ENCODE measurements around the gene TMEM233. TPM values are rescaled to one million over a fixed set of nuclear protein-coding genes. Genes with fewer than 3 reads are reported as not detected.

TMEM233 gene
- polyA plus RNA-seq, 1 of the 3 experiments (the other 2 are of a cell fraction): 2.6 TPM

- TF ChIP-seq IRF3 (IDR thresholded peaks at IDR 0.05; ENCODE audit: low read depth, low read length): no peak
- no peak for TF ChIP-seq JUND (IDR thresholded peaks at IDR 0.05)
- TF ChIP-seq EZH2phosphoT487 (IDR thresholded peaks at IDR 0.05; ENCODE audit: borderline replicate concordance, low read depth): no peak
- TF ChIP-seq RFX5 (IDR thresholded peaks at IDR 0.05; ENCODE audit: low read length): no peak
- TF ChIP-seq RAD21 (IDR thresholded peaks at IDR 0.05; ENCODE audit: low read length): no peak
Observed at GRCh38 chr12:119644930-119645329, 51.4 kb downstream of the TMEM233 start (continued).

DNA sequence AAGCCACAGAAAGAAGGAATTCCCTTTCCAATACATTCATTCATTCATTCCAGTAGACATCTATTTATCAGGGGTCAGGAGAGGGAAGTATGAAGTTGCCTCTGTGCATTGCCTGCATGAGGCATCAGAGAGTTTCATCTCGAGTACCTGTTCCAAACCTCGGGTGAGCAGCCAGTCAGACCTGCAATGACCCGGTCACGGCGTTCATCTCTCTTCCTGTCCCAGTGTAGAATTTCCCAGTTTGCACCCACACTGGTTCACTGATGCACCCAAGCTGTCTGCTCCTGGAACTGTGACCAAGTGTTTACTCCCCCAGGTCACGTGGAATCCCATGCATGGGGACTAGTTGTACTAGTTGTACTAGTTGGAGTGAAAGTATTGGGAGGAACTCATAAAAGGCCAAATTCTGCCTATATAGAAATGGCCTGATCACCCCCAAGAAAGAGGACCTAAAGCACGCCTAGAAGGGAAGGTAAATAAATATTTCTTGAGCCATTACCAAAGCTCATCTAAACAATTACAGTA lies 52.0 kb downstream of the TMEM233 start:
- H3F3A ChIP-seq (replicated peaks; ENCODE audit: insufficient read depth): no peaks in the 10 kb centered on the region
- no peaks in the 10 kb centered on the region for H3K36me3 ChIP-seq (replicated peaks in 1 of 2; ENCODE audit: control insufficient read depth in 1 of 2, insufficient read depth in 2 of 2, low read length in 1 of 2)
- H3K27me3 ChIP-seq (ENCODE audit: insufficient read depth): no peaks in the 10 kb centered on the region
- H3K4me1 ChIP-seq (ENCODE audit: control insufficient read depth in 1 of 2, insufficient read depth in 2 of 2, low read depth in 1 of 2, low read length in 1 of 2): no peaks in the 10 kb centered on the region
- H3K4me2 ChIP-seq: no peak overlapping the region
- no peaks in the 10 kb centered on the region for H4K20me1 ChIP-seq (ENCODE audit: insufficient read depth)
- H3K9me3 ChIP-seq: no peaks in the 10 kb centered on the region
- no peaks in the 10 kb centered on the region for H3K79me2 ChIP-seq (ENCODE audit: insufficient read depth)
- no peak overlapping the region for H3K4me3 ChIP-seq (ENCODE audit: low read depth in 2 of 2, low read length in 1 of 2)
- H3K9ac ChIP-seq: no peak overlapping the region
- no peak for TF ChIP-seq RFX5 (IDR thresholded peaks at IDR 0.05; ENCODE audit: low read length)
- TF ChIP-seq, protein P1, sequence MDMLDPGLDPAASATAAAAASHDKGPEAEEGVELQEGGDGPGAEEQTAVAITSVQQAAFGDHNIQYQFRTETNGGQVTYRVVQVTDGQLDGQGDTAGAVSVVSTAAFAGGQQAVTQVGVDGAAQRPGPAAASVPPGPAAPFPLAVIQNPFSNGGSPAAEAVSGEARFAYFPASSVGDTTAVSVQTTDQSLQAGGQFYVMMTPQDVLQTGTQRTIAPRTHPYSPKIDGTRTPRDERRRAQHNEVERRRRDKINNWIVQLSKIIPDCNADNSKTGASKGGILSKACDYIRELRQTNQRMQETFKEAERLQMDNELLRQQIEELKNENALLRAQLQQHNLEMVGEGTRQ (IDR thresholded peaks at IDR 0.05; ENCODE audit: borderline replicate concordance, low read depth, low read length): no peak
- TF ChIP-seq POLR2AphosphoS5 (IDR thresholded peaks at IDR 0.05; ENCODE audit: low read depth, low read length): no peak
- no peak for TF ChIP-seq NRF1 (IDR thresholded peaks at IDR 0.05; ENCODE audit: low read depth, low read length)
- TF ChIP-seq RXRA (IDR thresholded peaks at IDR 0.05; ENCODE audit: borderline replicate concordance, low read depth): no peak
- no peak for TF ChIP-seq SMC3 (IDR thresholded peaks at IDR 0.05; ENCODE audit: low read depth, low read length)
- no peak for TF ChIP-seq TAF1 (IDR thresholded peaks at IDR 0.05; ENCODE audit: borderline replicate concordance, low read depth, low read length)
- TF ChIP-seq MXI1 (IDR thresholded peaks at IDR 0.05; ENCODE audit: low read depth, low read length): no peak
- no peak for TF ChIP-seq TEAD4 (IDR thresholded peaks at IDR 0.05; ENCODE audit: borderline replicate concordance, insufficient read depth)
- TF ChIP-seq SIN3A (IDR thresholded peaks at IDR 0.05; ENCODE audit: borderline replicate concordance, low read depth, low read length): no peak
- TF ChIP-seq JUND (IDR thresholded peaks at IDR 0.05): no peak
- no peak for TF ChIP-seq YY1 (IDR thresholded peaks at IDR 0.05; ENCODE audit: low read depth)
- TF ChIP-seq TCF12 (IDR thresholded peaks at IDR 0.05): no peak
- TF ChIP-seq FOXJ3 (CRISPR knock-in tag; IDR thresholded peaks at IDR 0.05): no peak
- POLR2A ChIA-PET: no interaction called here
- no peak for DNase-seq
- no peak overlapping the region for H2AFZ ChIP-seq (ENCODE audit: low read depth)
- no peak overlapping the region for H3K27ac ChIP-seq (ENCODE audit: low read depth in 2 of 2, low read length in 1 of 2)
- CTCF ChIA-PET: interaction anchor here (1.1 kb wide), 1 partner anchor 17 kb away, joined by 3 read pairs; no protein-coding TSS in a partner anchor
- H3K9me2 ChIP-seq: no peaks in the 10 kb centered on the region
- 61% methylated on average over 7 of the region's 7 CpGs for WGBS (ENCODE audit: low lambda C conversion rate)
